Measurements from ENCODE around the gene KCNT1. TPM values are rescaled to one million over a fixed set of nuclear protein-coding genes. Genes with fewer than 3 reads are reported as not detected.

Gene KCNT1
- total RNA-seq, 2 experiments from 2014 or later, result not detected

- CTCF ChIA-PET, result no interaction called here
- intact Hi-C loops (cut with DNase I, micrococcal nuclease), result no loop called here
- ATAC-seq, result no peak
- H3K36me3 Mint-ChIP-seq (ENCODE audit: low read depth), result no peaks in the 10 kb centered on the region
- POLR2A ChIA-PET, result no interaction called here
- no peaks in the 10 kb centered on the region for H3K4me1 Mint-ChIP-seq
- no peaks in the 10 kb centered on the region for H3K27me3 Mint-ChIP-seq
- H3K9me3 Mint-ChIP-seq (ENCODE audit: low read depth), result no peaks in the 10 kb centered on the region
- H3K4me3 Mint-ChIP-seq, result no peak overlapping the region
- DNase-seq, result no peak
- no peak overlapping the region for H3K27ac Mint-ChIP-seq
Measured at GRCh38 chr9:135758056-135758455, 56.1 kb downstream of the KCNT1 start.

- Mint-ChIP-seq H3K27me3 (no peaks in the 10 kb centered on the region), H3K4me1 (no peaks in the 10 kb centered on the region), H3K4me3 (no peak overlapping the region), H3K36me3 (ENCODE audit: low read depth) (no peaks in the 10 kb centered on the region), H3K27ac (no peak overlapping the region), H3K9me3 (ENCODE audit: low read depth) (no peaks in the 10 kb centered on the region)
- intact Hi-C loops (cut with DNase I, micrococcal nuclease), result no loop called here
- no peak for ATAC-seq
- DNase-seq, result no peak
- CTCF ChIA-PET, result interaction anchor here (0.6 kb wide), 1 partner anchor 275 kb away, joined by 3 read pairs; no protein-coding TSS in a partner anchor
- POLR2A ChIA-PET, result no interaction called here
Measured at GRCh38 chr9:135758870-135759269, 56.9 kb downstream of the KCNT1 start.

- no peak for ATAC-seq
- Mint-ChIP-seq H3K36me3 (ENCODE audit: low read depth) (no peaks in the 10 kb centered on the region), H3K27ac (no peak overlapping the region), H3K4me1 (no peaks in the 10 kb centered on the region), H3K9me3 (ENCODE audit: low read depth) (no peaks in the 10 kb centered on the region), H3K27me3 (no peaks in the 10 kb centered on the region), H3K4me3 (no peak overlapping the region)
- no peak for DNase-seq
- intact Hi-C loops (cut with DNase I, micrococcal nuclease), result no loop called here
- POLR2A ChIA-PET, result no interaction called here
- CTCF ChIA-PET, result interaction anchor here (0.6 kb wide), 1 partner anchor 274 kb away, joined by 3 read pairs; no protein-coding TSS in a partner anchor
Measured at GRCh38 chr9:135759676-135760300, 57.8 kb downstream of the KCNT1 start.

- Mint-ChIP-seq H3K4me3 (no peak overlapping the region), H3K4me1 (no peaks in the 10 kb centered on the region), H3K27me3 (no peaks in the 10 kb centered on the region), H3K36me3 (ENCODE audit: low read depth) (no peaks in the 10 kb centered on the region), H3K9me3 (ENCODE audit: low read depth) (no peaks in the 10 kb centered on the region), H3K27ac (no peak overlapping the region)
- POLR2A ChIA-PET, result no interaction called here
- CTCF ChIA-PET, result no interaction called here
- ATAC-seq, result no peak
- intact Hi-C loops (cut with DNase I, micrococcal nuclease), result no loop called here
- no peak for DNase-seq
Measured at GRCh38 chr9:135760465-135760864, 58.5 kb downstream of the KCNT1 start.

GRCh38 chr9:135761150-135761844, 59.3 kb downstream of the KCNT1 start:
- ATAC-seq (no peak), DNase-seq (no peak)
- Mint-ChIP-seq H3K4me1 (no peaks in the 10 kb centered on the region), H3K27me3 (no peaks in the 10 kb centered on the region), H3K4me3 (no peak overlapping the region), H3K9me3 (ENCODE audit: low read depth) (peaks cover 5% of the 10 kb centered on the region), H3K27ac (no peak overlapping the region), H3K36me3 (ENCODE audit: low read depth) (no peaks in the 10 kb centered on the region)
- ChIA-PET POLR2A (no interaction called here), CTCF (no interaction called here)
- intact Hi-C loops (cut with DNase I, micrococcal nuclease), result no loop called here

GRCh38 chr9:135761845-135762168, 59.8 kb downstream of the KCNT1 start:
- no peaks in the 10 kb centered on the region for H3K36me3 Mint-ChIP-seq (ENCODE audit: low read depth)
- H3K27me3 Mint-ChIP-seq, result no peaks in the 10 kb centered on the region
- H3K4me1 Mint-ChIP-seq, result no peaks in the 10 kb centered on the region
- DNase-seq (no peak), ATAC-seq (no peak)
- intact Hi-C loops (cut with DNase I, micrococcal nuclease), result no loop called here
- no peak overlapping the region for H3K4me3 Mint-ChIP-seq
- CTCF ChIA-PET, result no interaction called here
- H3K27ac Mint-ChIP-seq, result no peak overlapping the region
- H3K9me3 Mint-ChIP-seq (ENCODE audit: low read depth), result peaks cover 5% of the 10 kb centered on the region
- POLR2A ChIA-PET, result no interaction called here

- peaks cover 5% of the 10 kb centered on the region for H3K9me3 Mint-ChIP-seq (ENCODE audit: low read depth)
- ATAC-seq, result no peak
- intact Hi-C loops (cut with DNase I, micrococcal nuclease), result no loop called here
Measured at GRCh38 chr9:135762921-135763320, 60.9 kb downstream of the KCNT1 start.

GRCh38 chr9:135763716-135764446, 61.9 kb downstream of the KCNT1 start:
- ATAC-seq (no peak), DNase-seq (no peak)
- Mint-ChIP-seq H3K4me1 (no peaks in the 10 kb centered on the region), H3K4me3 (no peak overlapping the region), H3K9me3 (ENCODE audit: low read depth) (peaks cover 5% of the 10 kb centered on the region), H3K36me3 (ENCODE audit: low read depth) (no peaks in the 10 kb centered on the region), H3K27ac (no peak overlapping the region), H3K27me3 (no peaks in the 10 kb centered on the region)
- intact Hi-C loops (cut with DNase I, micrococcal nuclease), result no loop called here
- POLR2A ChIA-PET, result no interaction called here
- CTCF ChIA-PET, result no interaction called here

More at GRCh38 chr9:135762921-135763320, 60.9 kb downstream of the KCNT1 start:
- ChIA-PET CTCF (interaction anchor here (0.6 kb wide), 1 partner anchor 314 kb away, joined by 3 read pairs; no protein-coding TSS in a partner anchor), POLR2A (no interaction called here)
- H3K27ac Mint-ChIP-seq, result no peak overlapping the region
- H3K27me3 Mint-ChIP-seq, result no peaks in the 10 kb centered on the region
- H3K36me3 Mint-ChIP-seq (ENCODE audit: low read depth), result no peaks in the 10 kb centered on the region
- DNase-seq, result no peak
- H3K4me1 Mint-ChIP-seq, result no peaks in the 10 kb centered on the region
- H3K4me3 Mint-ChIP-seq, result no peak overlapping the region

- Mint-ChIP-seq H3K27me3 (no peaks in the 10 kb centered on the region), H3K9me3 (ENCODE audit: low read depth) (peaks cover 5% of the 10 kb centered on the region), H3K27ac (no peak overlapping the region), H3K36me3 (ENCODE audit: low read depth) (no peaks in the 10 kb centered on the region), H3K4me1 (no peaks in the 10 kb centered on the region), H3K4me3 (no peak overlapping the region)
- ATAC-seq (no peak), DNase-seq (no peak)
- ChIA-PET POLR2A (no interaction called here), CTCF (no interaction called here)
- intact Hi-C loops (cut with DNase I, micrococcal nuclease), result no loop called here
Measured at GRCh38 chr9:135764731-135765130, 62.7 kb downstream of the KCNT1 start.

GRCh38 chr9:135765416-135765815, 63.4 kb downstream of the KCNT1 start:
- no peak for DNase-seq
- ChIA-PET POLR2A (no interaction called here), CTCF (no interaction called here)
- intact Hi-C loops (cut with DNase I, micrococcal nuclease), result no loop called here
- no peak overlapping the region for H3K27ac Mint-ChIP-seq
- peaks cover 5% of the 10 kb centered on the region for H3K9me3 Mint-ChIP-seq (ENCODE audit: low read depth)
- no peak for ATAC-seq
- H3K36me3 Mint-ChIP-seq (ENCODE audit: low read depth), result no peaks in the 10 kb centered on the region
- H3K27me3 Mint-ChIP-seq, result no peaks in the 10 kb centered on the region
- H3K4me1 Mint-ChIP-seq, result no peaks in the 10 kb centered on the region
- H3K4me3 Mint-ChIP-seq, result no peak overlapping the region

- Mint-ChIP-seq H3K27ac (no peak overlapping the region), H3K4me1 (no peaks in the 10 kb centered on the region), H3K4me3 (no peak overlapping the region), H3K36me3 (ENCODE audit: low read depth) (no peaks in the 10 kb centered on the region), H3K27me3 (no peaks in the 10 kb centered on the region), H3K9me3 (ENCODE audit: low read depth) (peaks cover 5% of the 10 kb centered on the region)
- intact Hi-C loops (cut with DNase I, micrococcal nuclease), result no loop called here
- ChIA-PET POLR2A (no interaction called here), CTCF (no interaction called here)
- DNase-seq (no peak), ATAC-seq (no peak)
Measured at GRCh38 chr9:135766251-135766650, 64.3 kb downstream of the KCNT1 start.

GRCh38 chr9:135766707-135767106, 64.7 kb downstream of the KCNT1 start:
- DNase-seq (no peak), ATAC-seq (no peak)
- Mint-ChIP-seq H3K4me3 (no peak overlapping the region), H3K9me3 (ENCODE audit: low read depth) (peaks cover 5% of the 10 kb centered on the region), H3K4me1 (no peaks in the 10 kb centered on the region), H3K36me3 (ENCODE audit: low read depth) (no peaks in the 10 kb centered on the region), H3K27me3 (no peaks in the 10 kb centered on the region), H3K27ac (no peak overlapping the region)
- CTCF ChIA-PET, result no interaction called here
- intact Hi-C loops (cut with DNase I, micrococcal nuclease), result no loop called here
- POLR2A ChIA-PET, result no interaction called here

Data from activated CD4-positive, alpha-beta T cell treated with anti-CD3 and anti-CD28 coated beads for 36 hours (primary cell).